ENCODE data around the gene CHAC1. TPM values are rescaled to one million over a fixed set of nuclear protein-coding genes. Genes with fewer than 3 reads are reported as not detected.

CHAC1 gene
- total and polyA plus RNA-seq, 2 of the 13 experiments (the other 11 are each of a cell fraction or from before 2014, with no cell fraction given): 0.44 TPM; not detected in 1

DNA sequence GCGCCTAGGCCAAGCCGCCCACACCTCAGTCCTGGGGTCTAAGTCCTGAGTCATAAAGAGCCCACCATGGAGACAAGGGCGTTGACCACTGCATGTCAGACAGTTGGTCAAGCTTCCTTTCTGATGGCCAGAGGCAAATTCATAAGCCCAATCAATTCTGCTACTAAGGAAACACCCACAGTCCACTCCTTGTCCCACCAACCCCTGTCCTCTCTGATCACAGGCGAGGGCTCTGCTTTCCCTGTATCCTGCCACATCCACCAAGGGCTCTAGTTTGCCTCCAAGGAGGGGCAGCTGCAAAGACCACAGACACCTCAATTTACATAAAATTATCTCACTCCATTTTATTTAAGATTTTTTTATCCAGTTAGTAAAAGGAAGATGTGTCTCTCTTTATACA lies 25.3 kb downstream of the CHAC1 start (continued):
- TF ChIP-seq THAP11 (CRISPR knock-in tag; IDR thresholded peaks at IDR 0.05): no peak
- no peak for TF ChIP-seq KLF15 (CRISPR knock-in tag; IDR thresholded peaks at IDR 0.05; ENCODE audit: borderline replicate concordance)
- no peak for TF ChIP-seq ZNF552 (CRISPR knock-in tag; IDR thresholded peaks at IDR 0.05; ENCODE audit: borderline replicate concordance)
- TF ChIP-seq RBFOX2 (IDR thresholded peaks at IDR 0.05; ENCODE audit: low read depth, low read length): no peak
- no peak for TF ChIP-seq POGZ (CRISPR knock-in tag; IDR thresholded peaks at IDR 0.05)
- no peak for TF ChIP-seq KLF13 (CRISPR knock-in tag; IDR thresholded peaks at IDR 0.05)
- TF ChIP-seq SMC3 (IDR thresholded peaks at IDR 0.05; ENCODE audit: low read length): no peak
- no peak for TF ChIP-seq NR2F2 (IDR thresholded peaks at IDR 0.05; ENCODE audit: borderline replicate concordance, low read depth)
- TF ChIP-seq, protein P1, sequence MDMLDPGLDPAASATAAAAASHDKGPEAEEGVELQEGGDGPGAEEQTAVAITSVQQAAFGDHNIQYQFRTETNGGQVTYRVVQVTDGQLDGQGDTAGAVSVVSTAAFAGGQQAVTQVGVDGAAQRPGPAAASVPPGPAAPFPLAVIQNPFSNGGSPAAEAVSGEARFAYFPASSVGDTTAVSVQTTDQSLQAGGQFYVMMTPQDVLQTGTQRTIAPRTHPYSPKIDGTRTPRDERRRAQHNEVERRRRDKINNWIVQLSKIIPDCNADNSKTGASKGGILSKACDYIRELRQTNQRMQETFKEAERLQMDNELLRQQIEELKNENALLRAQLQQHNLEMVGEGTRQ (IDR thresholded peaks at IDR 0.05; ENCODE audit: low read depth, low read length): no peak
- TF ChIP-seq, protein P1 (CRISPR knock-in tag; IDR thresholded peaks at IDR 0.05; ENCODE audit: borderline replicate concordance): no peak
- TF ChIP-seq CAMTA2 (CRISPR knock-in tag; IDR thresholded peaks at IDR 0.05; ENCODE audit: borderline replicate concordance): no peak
- TF ChIP-seq RORA (CRISPR knock-in tag; IDR thresholded peaks at IDR 0.05): no peak
- no peak for TF ChIP-seq NFRKB (IDR thresholded peaks at IDR 0.05)

DNA sequence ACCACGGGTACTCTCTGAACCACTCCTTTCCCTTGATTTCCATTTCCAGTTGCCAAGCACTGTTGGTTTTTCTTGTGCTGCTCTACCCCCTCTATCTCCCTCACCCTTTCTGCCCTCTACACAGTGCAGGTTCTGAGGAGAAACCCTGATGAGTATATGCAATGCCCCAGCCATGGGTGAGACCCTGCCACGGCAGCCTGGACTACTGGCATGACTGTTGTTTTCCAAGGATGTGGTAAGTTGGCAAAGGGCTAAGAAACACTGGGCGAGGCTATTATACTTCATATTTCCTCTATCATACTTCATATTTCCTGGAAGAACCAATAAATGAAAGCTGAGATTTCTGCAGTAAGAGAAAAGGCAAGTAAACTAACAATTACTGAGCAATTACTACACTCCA lies 27.9 kb downstream of the CHAC1 start:
- H3K4me1 ChIP-seq (ENCODE audit: insufficient read depth, low read length): no peaks in the 10 kb centered on the region
- 96% methylated on average over 3 of the region's 3 CpGs for WGBS (ENCODE audit: low lambda C conversion rate)
- no peaks in the 10 kb centered on the region for H3K79me2 ChIP-seq (ENCODE audit: insufficient read depth, low read length)
- CTCF ChIA-PET (ENCODE audit: low intra/inter-chr PET ratio, low total read pairs): no interaction called here
- no peak for DNase-seq (ENCODE audit: low spot score)
- no peak overlapping the region for H3K27ac ChIP-seq (ENCODE audit: extremely low read length, insufficient read depth, low read length)
- no peak overlapping the region for H3K4me3 ChIP-seq (replicated peaks in 1 of 3; ENCODE audit: insufficient read depth in 1 of 3, low read depth in 2 of 3, low read length in 3 of 3)
- intact Hi-C loops (cut with micrococcal nuclease; ENCODE audit: unreplicated experiment) (no loop called here), in situ Hi-C loops (cut with HindIII; ENCODE audit: extremely low pct_ligation_motif_present, low pct_unique_long_range_greater_than_20kb) (no loop called here)
- POLR2A ChIA-PET: no interaction called here
- no TSS peak for BruUV-seq (replicated peaks)
- no peaks in the 10 kb centered on the region for H3K9me3 ChIP-seq (ENCODE audit: low read length)
- no peaks in the 10 kb centered on the region for H4K20me1 ChIP-seq (ENCODE audit: insufficient read depth, low read length)
- H3K36me3 ChIP-seq (replicated peaks in 1 of 2; ENCODE audit: control insufficient read depth in 1 of 2, insufficient read depth in 2 of 2, low read length in 2 of 2): peaks cover 31 to 95% of the 10 kb centered on the region in 2 experiments
- no peak for FAIRE-seq
- no peak overlapping the region for H3K9ac ChIP-seq (ENCODE audit: insufficient read depth, low read depth, low read length)
- ATAC-seq: no peak
- H3K27me3 ChIP-seq (ENCODE audit: control insufficient read depth in 1 of 2, insufficient read depth in 2 of 2, low read length in 2 of 2): no peaks in the 10 kb centered on the region
- H2AFZ ChIP-seq (ENCODE audit: low read length): no peak overlapping the region
- H3K4me2 ChIP-seq (ENCODE audit: low read depth, low read length): no peak overlapping the region
- TF ChIP-seq ZNF776 (CRISPR knock-in tag; IDR thresholded peaks at IDR 0.05): no peak
- no peak for TF ChIP-seq ZNF564 (CRISPR knock-in tag; IDR thresholded peaks at IDR 0.05)
- TF ChIP-seq RBM39 (IDR thresholded peaks at IDR 0.05; ENCODE audit: low read depth, low read length, poor library complexity, severe bottlenecking): no peak
- no peak for TF ChIP-seq RBFOX2 (IDR thresholded peaks at IDR 0.05; ENCODE audit: low read depth, low read length)
- TF ChIP-seq NR2F6 (IDR thresholded peaks at IDR 0.05): no peak
- TF ChIP-seq NR2F6 (CRISPR knock-in tag; IDR thresholded peaks at IDR 0.05): no peak
- no peak for TF ChIP-seq TCF7 (IDR thresholded peaks at IDR 0.05; ENCODE audit: low read depth)
- TF ChIP-seq ETV6 (CRISPR knock-in tag; conservative IDR thresholded peaks at IDR 0.05): no peak
- no peak for TF ChIP-seq ZNF296 (CRISPR knock-in tag; conservative IDR thresholded peaks at IDR 0.05)
- TF ChIP-seq, protein P2, sequence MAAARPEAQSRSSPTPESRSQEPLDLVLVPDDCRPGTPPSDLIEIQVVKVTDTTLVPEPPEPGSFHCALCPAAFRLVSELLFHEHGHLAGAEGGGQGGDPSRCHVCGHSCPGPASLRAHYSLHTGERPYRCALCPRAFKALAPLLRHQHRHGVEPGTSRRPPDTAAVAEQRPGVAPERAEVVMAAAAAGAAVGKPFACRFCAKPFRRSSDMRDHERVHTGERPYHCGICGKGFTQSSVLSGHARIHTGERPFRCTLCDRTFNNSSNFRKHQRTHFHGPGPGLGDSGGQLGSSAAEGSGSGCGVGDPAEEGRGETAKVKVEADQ (CRISPR knock-in tag; IDR thresholded peaks at IDR 0.05; ENCODE audit: borderline replicate concordance): no peak
- TF ChIP-seq, protein P3, sequence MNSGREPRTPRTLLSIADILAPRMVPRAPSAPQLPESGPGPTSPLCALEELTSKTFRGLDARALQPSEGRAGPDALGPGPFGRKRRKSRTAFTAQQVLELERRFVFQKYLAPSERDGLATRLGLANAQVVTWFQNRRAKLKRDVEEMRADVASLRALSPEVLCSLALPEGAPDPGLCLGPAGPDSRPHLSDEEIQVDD (CRISPR knock-in tag; IDR thresholded peaks at IDR 0.05; ENCODE audit: borderline replicate concordance): no peak
- no peak for TF ChIP-seq SIN3A (IDR thresholded peaks at IDR 0.05; ENCODE audit: borderline replicate concordance, low read depth, low read length)
- no peak for TF ChIP-seq ATRX (CRISPR knock-in tag; IDR thresholded peaks at IDR 0.05; ENCODE audit: borderline replicate concordance)
